Liver (tissue), 3 donors: ENCODE results near the gene IFT74.

Experiments
- EGR1 ChIP-seq, 2 donors: IDR thresholded peaks; 2 replicates each; pipeline ENCODE4 v1.6.1; 2016 to 2018; ENCODE audit warnings: antibody characterized with exemption in 2 of 2, low read depth in 2 of 2
- FOXA1 ChIP-seq: IDR thresholded peaks from 2 replicates; pipeline ENCODE4 v1.6.1; 2016; ENCODE audit warnings: antibody characterized with exemption
- GABPA ChIP-seq, 2 donors: IDR thresholded peaks in 1 of 2; conservative IDR thresholded peaks in 1 of 2; 2 replicates each; pipeline ENCODE4 v1.6.1; 2016; ENCODE audit warnings: antibody characterized with exemption in 2 of 2, mild to moderate bottlenecking in 1 of 2, moderate library complexity in 1 of 2
- HNF4A ChIP-seq, 2 donors: conservative IDR thresholded peaks; 2 replicates each; pipeline ENCODE4 v1.6.1; 2016; ENCODE audit warnings: antibody characterized with exemption in 2 of 2, mild to moderate bottlenecking in 2 of 2
- RAD21 ChIP-seq, 2 donors: IDR thresholded peaks; 2 replicates each; pipeline ENCODE4 v1.6.1; 2016; ENCODE audit warnings: antibody characterized with exemption in 2 of 2, mild to moderate bottlenecking in 2 of 2
- REST ChIP-seq: IDR thresholded peaks from 2 replicates; pipeline ENCODE4 v1.6.1; 2016; ENCODE audit warnings: antibody characterized with exemption, mild to moderate bottlenecking
- RXRA ChIP-seq, 2 donors: IDR thresholded peaks; 2 replicates each; pipeline ENCODE4 v1.6.1; 2017 to 2018; ENCODE audit warnings: antibody characterized with exemption in 2 of 2, mild to moderate bottlenecking in 1 of 2
- SP1 ChIP-seq: IDR thresholded peaks from 2 replicates; pipeline ENCODE4 v1.6.1; 2018; ENCODE audit warnings: antibody characterized with exemption, mild to moderate bottlenecking
- TAF1 ChIP-seq: conservative IDR thresholded peaks from 2 replicates; pipeline ENCODE4 v1.6.1; 2016; ENCODE audit warnings: antibody characterized with exemption, mild to moderate bottlenecking
- YY1 ChIP-seq: IDR thresholded peaks from 2 replicates; pipeline ENCODE4 v1.6.1; 2016; ENCODE audit warnings: antibody characterized with exemption, mild to moderate bottlenecking
- TF ChIP-seq, protein P1 (sequence below): fragments of 150-350 bp; IDR thresholded peaks from 2 replicates; pipeline ENCODE4 v1.5.1; 2017; ENCODE audit warnings: improper control_type of control experiment, low read depth, low read length; ENCODE audit not compliant: missing input control
- TF ChIP-seq, protein P2 (sequence below): IDR thresholded peaks from 2 replicates; pipeline ENCODE4 v1.6.1; 2016; ENCODE audit warnings: antibody characterized with exemption
- donor health status: healthy.
- donor health status: healthy.

- TF ChIP-seq, protein P1, sequence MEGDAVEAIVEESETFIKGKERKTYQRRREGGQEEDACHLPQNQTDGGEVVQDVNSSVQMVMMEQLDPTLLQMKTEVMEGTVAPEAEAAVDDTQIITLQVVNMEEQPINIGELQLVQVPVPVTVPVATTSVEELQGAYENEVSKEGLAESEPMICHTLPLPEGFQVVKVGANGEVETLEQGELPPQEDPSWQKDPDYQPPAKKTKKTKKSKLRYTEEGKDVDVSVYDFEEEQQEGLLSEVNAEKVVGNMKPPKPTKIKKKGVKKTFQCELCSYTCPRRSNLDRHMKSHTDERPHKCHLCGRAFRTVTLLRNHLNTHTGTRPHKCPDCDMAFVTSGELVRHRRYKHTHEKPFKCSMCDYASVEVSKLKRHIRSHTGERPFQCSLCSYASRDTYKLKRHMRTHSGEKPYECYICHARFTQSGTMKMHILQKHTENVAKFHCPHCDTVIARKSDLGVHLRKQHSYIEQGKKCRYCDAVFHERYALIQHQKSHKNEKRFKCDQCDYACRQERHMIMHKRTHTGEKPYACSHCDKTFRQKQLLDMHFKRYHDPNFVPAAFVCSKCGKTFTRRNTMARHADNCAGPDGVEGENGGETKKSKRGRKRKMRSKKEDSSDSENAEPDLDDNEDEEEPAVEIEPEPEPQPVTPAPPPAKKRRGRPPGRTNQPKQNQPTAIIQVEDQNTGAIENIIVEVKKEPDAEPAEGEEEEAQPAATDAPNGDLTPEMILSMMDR: no peak
- TF ChIP-seq REST (no peak), EGR1 (IDR thresholded peaks at IDR 0.05; ENCODE audit: low read depth in 2 of 2) (no peak), RXRA (IDR thresholded peaks at IDR 0.05) (no peak), HNF4A (conservative IDR thresholded peaks at IDR 0.05) (no peak), TAF1 (no peak), RAD21 (IDR thresholded peaks at IDR 0.05) (no peak), GABPA (IDR thresholded peaks at IDR 0.05 in 1 of 2, conservative IDR thresholded peaks at IDR 0.05 in 1 of 2) (no peak), SP1 (no peak), YY1 (no peak), FOXA1 (no peak)
- TF ChIP-seq, protein P2, sequence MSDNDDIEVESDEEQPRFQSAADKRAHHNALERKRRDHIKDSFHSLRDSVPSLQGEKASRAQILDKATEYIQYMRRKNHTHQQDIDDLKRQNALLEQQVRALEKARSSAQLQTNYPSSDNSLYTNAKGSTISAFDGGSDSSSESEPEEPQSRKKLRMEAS: no peak
These were observed 6.6 kb upstream of the IFT74 start for GRCh38 chr9:26949637-26950069.
